GM19452 (cell line): ENCODE data around the gene SLC12A7.
"Not testable (repeated sequence)": the region's sequence is repeated elsewhere in the genome, so short reads cannot be mapped to it uniquely, and the experiment has no call there.

Source experiments
- ATAC-seq: cut with Tn5 transposase; IDR thresholded peaks from one replicate; pipeline ENCODE4 v1.9.1; 2021; ENCODE audit not compliant: unreplicated experiment

The SLC12A7 gene

GRCh38 chr5:1099926-1100663, 11.8 kb downstream of the SLC12A7 start:
- ATAC-seq, result no peak

- no peak for ATAC-seq
Measured at GRCh38 chr5:1098986-1099597, 12.8 kb downstream of the SLC12A7 start.

- ATAC-seq, result not testable (repeated sequence)
Measured at GRCh38 chr5:1097988-1098385, 13.9 kb downstream of the SLC12A7 start.

- ATAC-seq, result no peak
Measured at GRCh38 chr5:1097381-1097987, 14.4 kb downstream of the SLC12A7 start.

GRCh38 chr5:1096838-1097237, 15.0 kb downstream of the SLC12A7 start:
- ATAC-seq, result no peak

GRCh38 chr5:1095990-1096363, 15.9 kb downstream of the SLC12A7 start:
- no peak for ATAC-seq

GRCh38 chr5:1095302-1095989, 16.4 kb downstream of the SLC12A7 start:
- no peak for ATAC-seq

- no peak for ATAC-seq
Measured at GRCh38 chr5:1094670-1095190, 17.1 kb downstream of the SLC12A7 start.

- no peak for ATAC-seq
Measured at GRCh38 chr5:1093361-1093760, 18.5 kb downstream of the SLC12A7 start.

GRCh38 chr5:1092122-1092521, 19.7 kb downstream of the SLC12A7 start:
- no peak for ATAC-seq

GRCh38 chr5:1091632-1092031, 20.2 kb downstream of the SLC12A7 start:
- no peak for ATAC-seq

- no peak for ATAC-seq
Measured at GRCh38 chr5:1090538-1090937, 21.3 kb downstream of the SLC12A7 start.

- ATAC-seq, result no peak
Measured at GRCh38 chr5:1089621-1090040, 22.2 kb downstream of the SLC12A7 start.

- ATAC-seq, result no peak
Measured at GRCh38 chr5:1089146-1089545, 22.7 kb downstream of the SLC12A7 start.

- ATAC-seq, result no peak
Measured at GRCh38 chr5:1088726-1089125, 23.1 kb downstream of the SLC12A7 start.

- ATAC-seq, result no peak
Measured at GRCh38 chr5:1088031-1088430, 23.8 kb downstream of the SLC12A7 start.

- ATAC-seq, result no peak
Measured at GRCh38 chr5:1087428-1087827, 24.4 kb downstream of the SLC12A7 start.

GRCh38 chr5:1086871-1087270, 25.0 kb downstream of the SLC12A7 start:
- ATAC-seq, result no peak

GRCh38 chr5:1086137-1086536, 25.7 kb downstream of the SLC12A7 start:
- no peak for ATAC-seq

- ATAC-seq, result no peak
Measured at GRCh38 chr5:1085391-1085790, 26.5 kb downstream of the SLC12A7 start.

GRCh38 chr5:1083823-1084605, 27.8 kb downstream of the SLC12A7 start:
- no peak for ATAC-seq
